Tibial nerve (tissue), 4 donors: ENCODE data around the gene HLCS.

ENCODE experiments used
- EP300 ChIP-seq, 2 donors: sonication (generic); formaldehyde crosslinking; IDR thresholded peaks; one replicate each; pipeline ENCODE4 v1.6.1; 2017; ENCODE audit warnings: antibody characterized with exemption in 2 of 2, mild to moderate bottlenecking in 1 of 2
- POLR2A ChIP-seq, 2 donors: fragments of 450-650 bp; IDR thresholded peaks; one replicate each; pipeline ENCODE4 v1.6.1; 2017; ENCODE audit warnings: antibody characterized with exemption in 2 of 2, mild to moderate bottlenecking in 2 of 2, moderate library complexity in 2 of 2
- TF ChIP-seq, protein P1 (sequence below), 5 experiments: fragments of 200-600 bp in 3 of 5; fragments of 450-650 bp in 2 of 5; sonication (generic) in 3 of 5; IDR thresholded peaks; one replicate each; pipeline ENCODE4 v1.5.1; 2016 to 2019; ENCODE audit warnings: antibody characterized with exemption in 5 of 5, mild to moderate bottlenecking in 3 of 5, moderate library complexity in 2 of 5

DNA sequence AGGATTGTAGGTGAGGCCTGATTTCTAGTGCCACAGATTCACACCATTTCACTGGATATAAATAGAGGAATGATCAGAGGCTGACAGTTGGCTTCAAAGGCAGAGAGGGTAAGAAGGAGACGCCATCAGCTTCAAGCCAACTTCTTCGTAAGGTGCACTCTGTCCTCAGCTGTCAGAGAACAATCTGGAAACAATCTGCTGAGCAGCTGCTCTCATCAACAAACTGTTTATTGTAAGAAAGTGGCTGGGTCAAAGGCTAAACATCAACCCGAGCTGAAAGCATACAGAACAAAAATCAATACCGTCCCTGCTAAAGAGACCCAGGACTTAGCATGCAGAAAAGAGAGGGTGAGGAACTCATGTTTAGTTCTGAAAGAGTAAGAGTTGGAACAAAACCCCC is 48.2 kb downstream of the HLCS start:
- TF ChIP-seq, protein P1, sequence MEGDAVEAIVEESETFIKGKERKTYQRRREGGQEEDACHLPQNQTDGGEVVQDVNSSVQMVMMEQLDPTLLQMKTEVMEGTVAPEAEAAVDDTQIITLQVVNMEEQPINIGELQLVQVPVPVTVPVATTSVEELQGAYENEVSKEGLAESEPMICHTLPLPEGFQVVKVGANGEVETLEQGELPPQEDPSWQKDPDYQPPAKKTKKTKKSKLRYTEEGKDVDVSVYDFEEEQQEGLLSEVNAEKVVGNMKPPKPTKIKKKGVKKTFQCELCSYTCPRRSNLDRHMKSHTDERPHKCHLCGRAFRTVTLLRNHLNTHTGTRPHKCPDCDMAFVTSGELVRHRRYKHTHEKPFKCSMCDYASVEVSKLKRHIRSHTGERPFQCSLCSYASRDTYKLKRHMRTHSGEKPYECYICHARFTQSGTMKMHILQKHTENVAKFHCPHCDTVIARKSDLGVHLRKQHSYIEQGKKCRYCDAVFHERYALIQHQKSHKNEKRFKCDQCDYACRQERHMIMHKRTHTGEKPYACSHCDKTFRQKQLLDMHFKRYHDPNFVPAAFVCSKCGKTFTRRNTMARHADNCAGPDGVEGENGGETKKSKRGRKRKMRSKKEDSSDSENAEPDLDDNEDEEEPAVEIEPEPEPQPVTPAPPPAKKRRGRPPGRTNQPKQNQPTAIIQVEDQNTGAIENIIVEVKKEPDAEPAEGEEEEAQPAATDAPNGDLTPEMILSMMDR (IDR thresholded peaks at IDR 0.05): no peak
- TF ChIP-seq EP300 (IDR thresholded peaks at IDR 0.05): no peak
- TF ChIP-seq POLR2A (IDR thresholded peaks at IDR 0.05): no peak
